ENCODE measurements around the gene DDX3X. TPM values are rescaled to one million over a fixed set of nuclear protein-coding genes. Genes with fewer than 3 reads are reported as not detected.

The DDX3X gene
- total and polyA plus RNA-seq, 10 of the 15 experiments (the other 5 are each of a cell fraction or from before 2014, with no cell fraction given), result 52.0 to 283 (median 172) TPM

DNA sequence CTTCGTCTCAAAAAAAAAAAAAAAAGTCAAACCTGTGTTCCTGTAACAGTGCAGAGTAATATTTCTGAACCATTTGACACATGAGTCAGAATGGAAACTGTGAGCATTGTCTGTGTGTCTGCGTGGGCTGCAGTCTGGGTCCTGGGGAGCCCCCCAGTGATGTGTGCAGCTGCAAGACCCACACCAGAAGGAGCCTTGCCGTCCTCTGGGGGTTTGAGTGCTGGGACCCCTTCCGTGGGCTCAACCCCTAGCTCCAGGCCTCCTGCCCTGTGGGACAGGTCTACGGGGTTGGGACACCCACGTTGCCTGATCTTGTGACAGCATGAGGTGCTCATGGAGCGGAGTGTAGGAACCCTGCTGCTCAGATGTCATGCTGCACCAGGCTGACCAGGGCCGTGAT lies 43.7 kb downstream of the DDX3X start:
- Histone ChIP-seq H3K9ac (ENCODE audit: control insufficient read depth, insufficient read depth, low read length) (no peak overlapping the region), H3K9me3 (replicated peaks; ENCODE audit: control insufficient read depth, insufficient read depth, low read length) (no peaks in the 10 kb centered on the region), H3K4me2 (ENCODE audit: control insufficient read depth, insufficient read depth) (no peak overlapping the region), H2AFZ (ENCODE audit: control insufficient read depth, low read depth, low read length) (peak overlapping the region; percentile 8; the same call in 1 of the 2 replicates), H3K4me3 (no peak overlapping the region), H3K4me1 (ENCODE audit: control insufficient read depth, insufficient read depth, low read length) (no peaks in the 10 kb centered on the region), H3K79me2 (ENCODE audit: control insufficient read depth, insufficient read depth, low read length) (no peaks in the 10 kb centered on the region), H3K27ac (ENCODE audit: control insufficient read depth, insufficient read depth) (no peak overlapping the region), H3K27me3 (replicated peaks in 1 of 2; ENCODE audit: control insufficient read depth in 2 of 2, insufficient read depth in 2 of 2, low read length in 1 of 2) (no peaks in the 10 kb centered on the region), H4K20me1 (ENCODE audit: control insufficient read depth, insufficient read depth) (no peaks in the 10 kb centered on the region), H3K36me3 (ENCODE audit: control insufficient read depth in 2 of 2, insufficient read depth in 2 of 2, low read length in 1 of 2) (no peaks in the 10 kb centered on the region)
- DNase-seq (ENCODE audit: low read depth, low spot score), result no peak
- ATAC-seq, result peak; percentile 75
- 7% methylated on average over 8 of the region's 8 CpGs for WGBS (ENCODE audit: insufficient coverage, insufficient replicate concordance, low lambda C conversion rate, missing lambda C conversion rate)
- in situ Hi-C loops (cut with MboI) (no loop called here), intact Hi-C loops (cut with micrococcal nuclease; ENCODE audit: unreplicated experiment) (no loop called here)
- TF ChIP-seq ATF7 (IDR thresholded peaks at IDR 0.05; ENCODE audit: low read depth) (peak; percentile 51), TAF1 (IDR thresholded peaks at IDR 0.05; ENCODE audit: borderline replicate concordance, low read depth, low read length) (no peak)
- ChIA-PET POLR2A (no interaction called here), RAD21 (ENCODE audit: unreplicated experiment) (interaction anchor here (0.7 kb wide), 1 partner anchor 476 kb away, joined by 3 read pairs; no protein-coding TSS in a partner anchor), CTCF (no interaction called here), SMC1A (ENCODE audit: uncharacterized antibody, unreplicated experiment) (interaction anchor here (1.0 kb wide), 1 partner anchor 9 kb away, joined by 3 read pairs; no protein-coding TSS in a partner anchor)
- no peak for FAIRE-seq
- BruUV-seq (replicated peaks), result no TSS peak

DNA sequence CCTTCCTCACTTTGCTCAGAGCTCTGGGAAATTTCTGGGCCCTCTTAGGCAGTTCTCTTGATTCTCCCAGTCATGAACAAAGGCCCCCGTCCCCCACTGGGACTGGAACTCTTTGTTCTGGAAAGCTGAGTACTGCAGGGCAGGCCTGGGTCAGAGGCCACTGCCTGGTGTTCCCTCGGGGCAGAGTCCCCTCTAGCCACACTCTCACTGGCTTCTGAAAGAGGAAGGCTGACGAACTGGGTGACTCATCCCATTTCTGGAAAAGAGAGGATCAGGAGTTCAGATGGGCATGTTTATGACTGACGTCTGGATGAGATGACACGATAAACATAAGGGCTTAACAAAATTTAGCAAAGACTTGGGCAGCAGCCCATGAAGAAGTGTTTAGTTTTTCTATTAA lies 47.7 kb downstream of the DDX3X start:
- no peaks in the 10 kb centered on the region for H3K36me3 ChIP-seq (ENCODE audit: control insufficient read depth in 2 of 2, insufficient read depth in 2 of 2, low read length in 1 of 2)
- H3K4me3 ChIP-seq, result no peak overlapping the region
- ATAC-seq (no peak), DNase-seq (ENCODE audit: low read depth, low spot score) (no peak), FAIRE-seq (no peak)
- ChIA-PET POLR2A (interaction anchor here (0.7 kb wide), 1 partner anchor 1432 kb away, joined by 7 read pairs; no protein-coding TSS in a partner anchor), RAD21 (ENCODE audit: unreplicated experiment) (no interaction called here), CTCF (no interaction called here), SMC1A (ENCODE audit: uncharacterized antibody, unreplicated experiment) (no interaction called here)
- no peak overlapping the region for H2AFZ ChIP-seq (ENCODE audit: control insufficient read depth, low read depth, low read length)
- no peaks in the 10 kb centered on the region for H3K9me3 ChIP-seq (replicated peaks; ENCODE audit: control insufficient read depth, insufficient read depth, low read length)
- no peaks in the 10 kb centered on the region for H3K27me3 ChIP-seq (replicated peaks in 1 of 2; ENCODE audit: control insufficient read depth in 2 of 2, insufficient read depth in 2 of 2, low read length in 1 of 2)
- H3K79me2 ChIP-seq (ENCODE audit: control insufficient read depth, insufficient read depth, low read length), result no peaks in the 10 kb centered on the region
- no peak overlapping the region for H3K27ac ChIP-seq (ENCODE audit: control insufficient read depth, insufficient read depth)
- H3K4me1 ChIP-seq (ENCODE audit: control insufficient read depth, insufficient read depth, low read length), result no peaks in the 10 kb centered on the region
- H3K9ac ChIP-seq (ENCODE audit: control insufficient read depth, insufficient read depth, low read length), result no peak overlapping the region
- H4K20me1 ChIP-seq (ENCODE audit: control insufficient read depth, insufficient read depth), result no peaks in the 10 kb centered on the region
- in situ Hi-C loops (cut with MboI), result no loop called here
- no peak overlapping the region for H3K4me2 ChIP-seq (ENCODE audit: control insufficient read depth, insufficient read depth)
- BruUV-seq (replicated peaks), result no TSS peak
- intact Hi-C loops (cut with micrococcal nuclease; ENCODE audit: unreplicated experiment), result no loop called here
- WGBS (ENCODE audit: insufficient coverage, insufficient replicate concordance, low lambda C conversion rate, missing lambda C conversion rate), result 17% methylated on average over 5 of the region's 5 CpGs
- TF ChIP-seq, protein P1, sequence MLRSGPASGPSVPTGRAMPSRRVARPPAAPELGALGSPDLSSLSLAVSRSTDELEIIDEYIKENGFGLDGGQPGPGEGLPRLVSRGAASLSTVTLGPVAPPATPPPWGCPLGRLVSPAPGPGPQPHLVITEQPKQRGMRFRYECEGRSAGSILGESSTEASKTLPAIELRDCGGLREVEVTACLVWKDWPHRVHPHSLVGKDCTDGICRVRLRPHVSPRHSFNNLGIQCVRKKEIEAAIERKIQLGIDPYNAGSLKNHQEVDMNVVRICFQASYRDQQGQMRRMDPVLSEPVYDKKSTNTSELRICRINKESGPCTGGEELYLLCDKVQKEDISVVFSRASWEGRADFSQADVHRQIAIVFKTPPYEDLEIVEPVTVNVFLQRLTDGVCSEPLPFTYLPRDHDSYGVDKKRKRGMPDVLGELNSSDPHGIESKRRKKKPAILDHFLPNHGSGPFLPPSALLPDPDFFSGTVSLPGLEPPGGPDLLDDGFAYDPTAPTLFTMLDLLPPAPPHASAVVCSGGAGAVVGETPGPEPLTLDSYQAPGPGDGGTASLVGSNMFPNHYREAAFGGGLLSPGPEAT (IDR thresholded peaks at IDR 0.05; ENCODE audit: low read depth), result no peak
- no peak for TF ChIP-seq YBX1 (IDR thresholded peaks at IDR 0.05)
- no peak for TF ChIP-seq GATAD2B (conservative IDR thresholded peaks at IDR 0.05; ENCODE audit: low read depth)
- TF ChIP-seq ZNF274 (IDR thresholded peaks at IDR 0.05; ENCODE audit: insufficient read depth, insufficient read length), result no peak
- TF ChIP-seq RFX5 (IDR thresholded peaks at IDR 0.05; ENCODE audit: low read depth, low read length), result no peak
- TF ChIP-seq, protein P2, sequence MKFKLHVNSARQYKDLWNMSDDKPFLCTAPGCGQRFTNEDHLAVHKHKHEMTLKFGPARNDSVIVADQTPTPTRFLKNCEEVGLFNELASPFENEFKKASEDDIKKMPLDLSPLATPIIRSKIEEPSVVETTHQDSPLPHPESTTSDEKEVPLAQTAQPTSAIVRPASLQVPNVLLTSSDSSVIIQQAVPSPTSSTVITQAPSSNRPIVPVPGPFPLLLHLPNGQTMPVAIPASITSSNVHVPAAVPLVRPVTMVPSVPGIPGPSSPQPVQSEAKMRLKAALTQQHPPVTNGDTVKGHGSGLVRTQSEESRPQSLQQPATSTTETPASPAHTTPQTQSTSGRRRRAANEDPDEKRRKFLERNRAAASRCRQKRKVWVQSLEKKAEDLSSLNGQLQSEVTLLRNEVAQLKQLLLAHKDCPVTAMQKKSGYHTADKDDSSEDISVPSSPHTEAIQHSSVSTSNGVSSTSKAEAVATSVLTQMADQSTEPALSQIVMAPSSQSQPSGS (IDR thresholded peaks at IDR 0.05; ENCODE audit: low read length), result no peak
- TF ChIP-seq STAT3 (IDR thresholded peaks at IDR 0.05; ENCODE audit: low read depth, low read length), result no peak
- no peak for TF ChIP-seq TCF7 (IDR thresholded peaks at IDR 0.05; ENCODE audit: borderline replicate concordance)
- no peak for TF ChIP-seq JUND (IDR thresholded peaks at IDR 0.05; ENCODE audit: low read depth, low read length)
- no peak for TF ChIP-seq NRF1 (conservative IDR thresholded peaks at IDR 0.05; ENCODE audit: low read depth, low read length)
- TF ChIP-seq, protein P3, sequence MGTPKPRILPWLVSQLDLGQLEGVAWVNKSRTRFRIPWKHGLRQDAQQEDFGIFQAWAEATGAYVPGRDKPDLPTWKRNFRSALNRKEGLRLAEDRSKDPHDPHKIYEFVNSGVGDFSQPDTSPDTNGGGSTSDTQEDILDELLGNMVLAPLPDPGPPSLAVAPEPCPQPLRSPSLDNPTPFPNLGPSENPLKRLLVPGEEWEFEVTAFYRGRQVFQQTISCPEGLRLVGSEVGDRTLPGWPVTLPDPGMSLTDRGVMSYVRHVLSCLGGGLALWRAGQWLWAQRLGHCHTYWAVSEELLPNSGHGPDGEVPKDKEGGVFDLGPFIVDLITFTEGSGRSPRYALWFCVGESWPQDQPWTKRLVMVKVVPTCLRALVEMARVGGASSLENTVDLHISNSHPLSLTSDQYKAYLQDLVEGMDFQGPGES (IDR thresholded peaks at IDR 0.05), result no peak

All from GM12878 (cell line).